Keratinocyte (primary cell): ENCODE results near the gene UBA7.

Experiments used
- EZH2 ChIP-seq: IDR thresholded peaks from one replicate; pipeline ENCODE4 v1.6.1; 2012; ENCODE audit warnings: inconsistent platforms, mild to moderate bottlenecking, low read length, moderate library complexity
- TF ChIP-seq, protein P1 (sequence below), 3 experiments: IDR thresholded peaks in 1 of 3; conservative IDR thresholded peaks in 1 of 3; optimal IDR thresholded peaks in 1 of 3; 2 replicates in 2 of 3; 3 replicates in 1 of 3; pipeline versions ENCODE3 to v1.5.1; 2011; ENCODE audit warnings: low read length in 3 of 3, mild to moderate bottlenecking in 3 of 3, moderate library complexity in 2 of 3, control low read depth in 1 of 3, inconsistent platforms in 1 of 3; ENCODE audit not compliant: insufficient read depth in 2 of 3; ENCODE audit errors: extremely low read depth in 1 of 3

DNA sequence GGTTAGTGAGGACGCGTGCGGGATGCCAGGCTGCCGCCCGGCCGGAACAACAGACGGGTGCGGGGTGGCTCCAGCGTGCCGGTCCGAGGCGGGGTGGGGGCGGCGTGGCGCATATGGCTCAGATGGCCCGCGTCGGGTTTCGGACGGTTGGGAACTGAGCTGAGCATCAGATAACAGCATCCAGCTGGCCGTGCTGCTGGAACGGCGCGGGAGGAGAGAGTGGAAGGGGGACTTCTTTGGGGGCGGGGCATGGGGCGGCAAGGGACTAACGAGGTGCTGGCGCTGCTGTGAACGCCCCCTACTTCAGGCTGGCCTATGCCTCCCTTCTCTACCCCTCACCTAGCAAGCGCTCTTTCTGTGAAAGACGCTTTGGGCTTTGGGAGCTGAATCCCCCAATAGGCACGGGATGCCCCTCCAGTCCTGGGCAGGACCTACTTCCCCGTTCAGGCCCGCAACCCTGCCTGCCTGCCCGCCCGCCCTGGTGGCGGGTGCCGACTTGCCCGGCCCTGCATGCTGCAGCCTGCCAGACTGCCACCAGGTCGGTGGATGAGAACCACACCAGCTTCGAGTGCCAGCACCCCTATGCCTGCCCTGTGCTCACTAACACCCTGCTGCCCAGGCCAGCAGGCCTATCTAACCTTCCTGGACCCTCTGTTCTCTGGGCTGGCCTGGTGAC is 10.2 kb downstream of the UBA7 start:
- TF ChIP-seq, protein P1, sequence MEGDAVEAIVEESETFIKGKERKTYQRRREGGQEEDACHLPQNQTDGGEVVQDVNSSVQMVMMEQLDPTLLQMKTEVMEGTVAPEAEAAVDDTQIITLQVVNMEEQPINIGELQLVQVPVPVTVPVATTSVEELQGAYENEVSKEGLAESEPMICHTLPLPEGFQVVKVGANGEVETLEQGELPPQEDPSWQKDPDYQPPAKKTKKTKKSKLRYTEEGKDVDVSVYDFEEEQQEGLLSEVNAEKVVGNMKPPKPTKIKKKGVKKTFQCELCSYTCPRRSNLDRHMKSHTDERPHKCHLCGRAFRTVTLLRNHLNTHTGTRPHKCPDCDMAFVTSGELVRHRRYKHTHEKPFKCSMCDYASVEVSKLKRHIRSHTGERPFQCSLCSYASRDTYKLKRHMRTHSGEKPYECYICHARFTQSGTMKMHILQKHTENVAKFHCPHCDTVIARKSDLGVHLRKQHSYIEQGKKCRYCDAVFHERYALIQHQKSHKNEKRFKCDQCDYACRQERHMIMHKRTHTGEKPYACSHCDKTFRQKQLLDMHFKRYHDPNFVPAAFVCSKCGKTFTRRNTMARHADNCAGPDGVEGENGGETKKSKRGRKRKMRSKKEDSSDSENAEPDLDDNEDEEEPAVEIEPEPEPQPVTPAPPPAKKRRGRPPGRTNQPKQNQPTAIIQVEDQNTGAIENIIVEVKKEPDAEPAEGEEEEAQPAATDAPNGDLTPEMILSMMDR (optimal IDR thresholded peaks at IDR 0.05 in 1 of 3, IDR thresholded peaks at IDR 0.05 in 1 of 3, conservative IDR thresholded peaks at IDR 0.05 in 1 of 3; ENCODE audit: extremely low read depth in 1 of 3, insufficient read depth in 2 of 3, low read length in 3 of 3), result no peak
- no peak for TF ChIP-seq EZH2
